Tibial nerve (tissue), 3 donors: Measurements from ENCODE around the gene JAK1.

Source experiments
- POLR2A ChIP-seq, 2 donors: fragments of 450-650 bp; IDR thresholded peaks; one replicate each; pipeline ENCODE4 v1.6.1; 2017; ENCODE audit warnings: antibody characterized with exemption in 2 of 2, mild to moderate bottlenecking in 2 of 2, moderate library complexity in 2 of 2
- TF ChIP-seq, protein P1 (sequence below), 5 experiments: fragments of 200-600 bp in 3 of 5; fragments of 450-650 bp in 2 of 5; sonication (generic) in 3 of 5; IDR thresholded peaks; one replicate each; pipeline ENCODE4 v1.5.1; 2016 to 2019; ENCODE audit warnings: antibody characterized with exemption in 5 of 5, mild to moderate bottlenecking in 3 of 5, moderate library complexity in 2 of 5

DNA sequence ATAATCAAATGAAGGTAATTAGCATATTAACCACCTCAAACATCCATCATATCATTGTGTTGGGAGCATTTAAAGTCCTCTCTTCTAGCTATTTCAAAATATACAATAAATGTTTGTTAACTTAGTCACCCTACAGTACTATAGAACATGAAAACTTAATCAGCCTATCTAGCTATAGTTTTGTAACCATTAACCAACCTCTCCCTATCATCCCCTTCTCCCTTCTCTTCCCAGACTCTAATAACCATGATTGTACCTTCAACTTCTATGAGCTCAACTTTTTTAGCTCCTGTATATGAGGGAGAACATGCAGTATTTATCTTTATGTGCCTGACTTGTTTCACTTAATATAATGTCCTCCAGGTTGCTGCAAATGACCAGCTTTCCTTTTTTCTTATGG, 167.5 kb downstream of the JAK1 start:
- TF ChIP-seq, protein P1, sequence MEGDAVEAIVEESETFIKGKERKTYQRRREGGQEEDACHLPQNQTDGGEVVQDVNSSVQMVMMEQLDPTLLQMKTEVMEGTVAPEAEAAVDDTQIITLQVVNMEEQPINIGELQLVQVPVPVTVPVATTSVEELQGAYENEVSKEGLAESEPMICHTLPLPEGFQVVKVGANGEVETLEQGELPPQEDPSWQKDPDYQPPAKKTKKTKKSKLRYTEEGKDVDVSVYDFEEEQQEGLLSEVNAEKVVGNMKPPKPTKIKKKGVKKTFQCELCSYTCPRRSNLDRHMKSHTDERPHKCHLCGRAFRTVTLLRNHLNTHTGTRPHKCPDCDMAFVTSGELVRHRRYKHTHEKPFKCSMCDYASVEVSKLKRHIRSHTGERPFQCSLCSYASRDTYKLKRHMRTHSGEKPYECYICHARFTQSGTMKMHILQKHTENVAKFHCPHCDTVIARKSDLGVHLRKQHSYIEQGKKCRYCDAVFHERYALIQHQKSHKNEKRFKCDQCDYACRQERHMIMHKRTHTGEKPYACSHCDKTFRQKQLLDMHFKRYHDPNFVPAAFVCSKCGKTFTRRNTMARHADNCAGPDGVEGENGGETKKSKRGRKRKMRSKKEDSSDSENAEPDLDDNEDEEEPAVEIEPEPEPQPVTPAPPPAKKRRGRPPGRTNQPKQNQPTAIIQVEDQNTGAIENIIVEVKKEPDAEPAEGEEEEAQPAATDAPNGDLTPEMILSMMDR (IDR thresholded peaks at IDR 0.05): no peak
- no peak for TF ChIP-seq POLR2A (IDR thresholded peaks at IDR 0.05)
